DND-41 (cell line): ENCODE data around the gene CTNNA3.

Experiments used
- ATAC-seq: fragments of 200-7000 bp; cut with Tn5 transposase; 3 replicates; pipeline ENCODE4 v1.9.1; 2021; ENCODE audit warnings: low read depth; ENCODE audit not compliant: insufficient read depth
- DNase-seq: peaks from one replicate; pipeline ENCODE4 v3.0.0-alpha.2; 2020
- H2AFZ ChIP-seq: 2 replicates; pipeline ENCODE4 v1.6.0; 2012; ENCODE audit warnings: low read depth, low read length
- H3K27ac ChIP-seq: 2 replicates; pipeline ENCODE4 v1.5.1; 2012; ENCODE audit warnings: low read length, inconsistent platforms
- H3K27me3 ChIP-seq: fragments of 200-600 bp; sonication (generic); 2 replicates; pipeline ENCODE4 v1.6.0; 2012; ENCODE audit warnings: low read length, mild to moderate bottlenecking, inconsistent platforms; ENCODE audit not compliant: insufficient read depth, poor library complexity
- H3K36me3 ChIP-seq: 2 replicates; pipeline ENCODE4 v1.5.1; 2012; ENCODE audit warnings: low read length, inconsistent platforms; ENCODE audit not compliant: insufficient read depth
- H3K4me1 ChIP-seq: 2 replicates; pipeline ENCODE4 v1.5.1; 2012; ENCODE audit warnings: mild to moderate bottlenecking, low read length; ENCODE audit not compliant: insufficient read depth
- H3K4me2 ChIP-seq: 2 replicates; pipeline ENCODE4 v1.6.0; 2012; ENCODE audit warnings: mild to moderate bottlenecking, moderate library complexity, low read length, inconsistent platforms; ENCODE audit not compliant: insufficient read depth
- H3K4me3 ChIP-seq, 2 experiments: fragments of 200-600 bp in 1 of 2; shearing (Covaris generic) in 1 of 2; 2 replicates each; pipeline ENCODE4 v1.5.1; 2012 to 2016; ENCODE audit warnings: inconsistent platforms in 2 of 2, low read length in 2 of 2, mild to moderate bottlenecking in 2 of 2, low read depth in 1 of 2, moderate library complexity in 1 of 2
- H3K79me2 ChIP-seq: 2 replicates; pipeline ENCODE4 v1.6.0; 2012; ENCODE audit warnings: low read length, inconsistent platforms; ENCODE audit not compliant: insufficient read depth
- H3K9ac ChIP-seq: 2 replicates; pipeline ENCODE4 v1.6.0; 2012; ENCODE audit warnings: low read depth, mild to moderate bottlenecking, inconsistent platforms, low read length, moderate library complexity
- H3K9me3 ChIP-seq: 2 replicates; pipeline ENCODE4 v1.5.1; 2012; ENCODE audit warnings: low read length, moderate library complexity, mild to moderate bottlenecking, inconsistent platforms; ENCODE audit not compliant: insufficient read depth, severe bottlenecking
- H4K20me1 ChIP-seq: 2 replicates; pipeline ENCODE4 v1.6.0; 2012; ENCODE audit warnings: low read length; ENCODE audit not compliant: insufficient read depth
- EZH2 ChIP-seq: IDR thresholded peaks from 3 replicates; pipeline ENCODE4 v1.6.1; 2012; ENCODE audit warnings: borderline replicate concordance, low read depth, mild to moderate bottlenecking, moderate library complexity, low read length, inconsistent platforms; ENCODE audit not compliant: severe bottlenecking
- TF ChIP-seq, protein P1 (sequence below): IDR thresholded peaks from 2 replicates; pipeline ENCODE4 v1.5.1; 2012; ENCODE audit warnings: borderline replicate concordance, low read length, moderate library complexity, mild to moderate bottlenecking; ENCODE audit not compliant: poor library complexity, severe bottlenecking; ENCODE audit errors: extremely low read depth

Gene CTNNA3

DNA sequence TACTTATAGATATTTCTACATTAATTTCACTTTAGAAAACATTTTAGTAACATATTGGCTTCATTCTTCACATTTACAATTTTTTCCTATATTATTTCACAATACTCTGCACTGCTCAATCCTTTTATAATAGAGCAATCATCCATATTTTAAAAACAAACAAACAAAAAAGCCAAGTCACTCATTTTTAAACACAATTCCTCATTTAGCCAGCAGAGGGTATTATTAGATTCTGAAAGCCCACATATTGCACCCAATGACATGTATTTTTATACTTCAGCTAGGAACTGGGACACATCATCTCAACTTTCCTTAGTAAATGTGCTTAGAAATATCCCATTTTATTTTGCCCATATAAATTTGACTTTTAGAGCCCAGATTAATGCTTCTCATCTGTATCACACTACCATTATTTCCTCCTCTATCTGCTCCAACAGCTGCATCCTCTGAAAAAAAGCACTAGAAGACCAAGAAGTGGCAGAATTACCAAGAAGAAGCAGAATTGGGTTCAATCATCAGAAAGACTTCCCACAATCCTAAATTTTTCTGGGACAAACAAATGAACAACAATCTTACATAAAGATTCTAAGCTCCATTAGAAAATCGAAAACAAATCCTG, 29.5 kb downstream of the CTNNA3 start:
- H3K9ac ChIP-seq = no peak overlapping the region
- no peak for TF ChIP-seq EZH2
- TF ChIP-seq, protein P1, sequence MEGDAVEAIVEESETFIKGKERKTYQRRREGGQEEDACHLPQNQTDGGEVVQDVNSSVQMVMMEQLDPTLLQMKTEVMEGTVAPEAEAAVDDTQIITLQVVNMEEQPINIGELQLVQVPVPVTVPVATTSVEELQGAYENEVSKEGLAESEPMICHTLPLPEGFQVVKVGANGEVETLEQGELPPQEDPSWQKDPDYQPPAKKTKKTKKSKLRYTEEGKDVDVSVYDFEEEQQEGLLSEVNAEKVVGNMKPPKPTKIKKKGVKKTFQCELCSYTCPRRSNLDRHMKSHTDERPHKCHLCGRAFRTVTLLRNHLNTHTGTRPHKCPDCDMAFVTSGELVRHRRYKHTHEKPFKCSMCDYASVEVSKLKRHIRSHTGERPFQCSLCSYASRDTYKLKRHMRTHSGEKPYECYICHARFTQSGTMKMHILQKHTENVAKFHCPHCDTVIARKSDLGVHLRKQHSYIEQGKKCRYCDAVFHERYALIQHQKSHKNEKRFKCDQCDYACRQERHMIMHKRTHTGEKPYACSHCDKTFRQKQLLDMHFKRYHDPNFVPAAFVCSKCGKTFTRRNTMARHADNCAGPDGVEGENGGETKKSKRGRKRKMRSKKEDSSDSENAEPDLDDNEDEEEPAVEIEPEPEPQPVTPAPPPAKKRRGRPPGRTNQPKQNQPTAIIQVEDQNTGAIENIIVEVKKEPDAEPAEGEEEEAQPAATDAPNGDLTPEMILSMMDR = peak; percentile 60
- H3K79me2 ChIP-seq = no peaks in the 10 kb centered on the region
- no peak overlapping the region for H3K4me3 ChIP-seq
- H3K4me2 ChIP-seq = no peak overlapping the region
- peaks cover 7% of the 10 kb centered on the region for H3K27me3 ChIP-seq
- H3K9me3 ChIP-seq = no peaks in the 10 kb centered on the region
- DNase-seq (no peak), ATAC-seq (0 out of 3 replicates have a peak, but pooled peaks have one; percentile 39)
- no peaks in the 10 kb centered on the region for H3K36me3 ChIP-seq
- H4K20me1 ChIP-seq = no peaks in the 10 kb centered on the region
- H3K27ac ChIP-seq = no peak overlapping the region
- no peak overlapping the region for H2AFZ ChIP-seq
- H3K4me1 ChIP-seq = no peaks in the 10 kb centered on the region

DNA sequence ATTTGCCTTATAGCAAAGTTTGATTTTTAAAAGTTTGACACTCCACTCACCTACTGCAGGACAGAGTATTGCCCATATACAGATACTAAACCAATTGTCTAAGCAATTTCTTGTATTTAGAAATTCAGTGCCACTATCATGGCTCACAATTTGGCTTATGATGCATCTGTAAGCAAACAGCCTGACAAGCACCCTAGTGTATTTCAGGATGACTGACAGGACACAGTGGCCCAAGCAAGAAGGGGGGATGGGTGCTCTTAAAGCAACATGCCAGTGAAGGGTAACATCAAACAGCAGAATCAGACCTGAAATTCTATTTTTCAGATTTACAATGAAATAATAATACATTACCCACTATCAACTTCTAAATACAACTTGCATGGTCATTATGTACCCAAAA, 30.5 kb downstream of the CTNNA3 start:
- no peak overlapping the region for H2AFZ ChIP-seq
- TF ChIP-seq, protein P1 = no peak
- no peak for TF ChIP-seq EZH2
- H3K9ac ChIP-seq = no peak overlapping the region

DNA sequence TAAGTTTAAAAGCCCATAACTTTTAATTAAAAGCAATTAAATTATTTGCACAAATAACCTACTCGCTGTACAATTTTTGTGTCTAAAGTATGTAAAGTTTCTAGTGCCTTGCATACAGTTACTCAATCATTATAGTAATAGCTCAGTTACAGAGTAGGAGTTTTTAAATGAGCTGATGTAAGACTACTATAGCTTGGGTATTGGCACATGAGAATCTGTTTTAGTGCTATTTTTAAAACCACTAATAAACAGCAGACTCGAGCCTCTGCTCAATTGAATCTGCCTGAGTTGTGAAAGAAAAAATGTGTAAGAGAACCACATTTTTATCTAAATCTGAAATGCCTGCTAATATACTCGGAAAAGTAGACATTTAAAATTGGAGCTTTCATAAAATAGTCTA, 31.1 kb downstream of the CTNNA3 start:
- TF ChIP-seq EZH2 = no peak
- TF ChIP-seq, protein P1 = no peak
- H4K20me1 ChIP-seq = no peaks in the 10 kb centered on the region
- no peak overlapping the region for H3K4me3 ChIP-seq
- no peak for DNase-seq
- H3K36me3 ChIP-seq = no peaks in the 10 kb centered on the region
- no peak overlapping the region for H3K27ac ChIP-seq
- no peak overlapping the region for H3K9ac ChIP-seq
- H3K4me2 ChIP-seq = no peak overlapping the region
- ATAC-seq = no peak
- no peaks in the 10 kb centered on the region for H3K9me3 ChIP-seq
- no peak overlapping the region for H2AFZ ChIP-seq
- peaks cover 7% of the 10 kb centered on the region for H3K27me3 ChIP-seq
- H3K4me1 ChIP-seq = no peaks in the 10 kb centered on the region
- H3K79me2 ChIP-seq = no peaks in the 10 kb centered on the region

More for the DNA sequence above, 30.5 kb downstream of the CTNNA3 start:
- Histone ChIP-seq H3K27me3 (peaks cover 7% of the 10 kb centered on the region), H3K4me3 (no peak overlapping the region), H3K9me3 (no peaks in the 10 kb centered on the region), H4K20me1 (no peaks in the 10 kb centered on the region), H3K4me2 (no peak overlapping the region), H3K27ac (no peak overlapping the region), H3K79me2 (no peaks in the 10 kb centered on the region), H3K4me1 (no peaks in the 10 kb centered on the region), H3K36me3 (no peaks in the 10 kb centered on the region)
- DNase-seq (no peak), ATAC-seq (no peak)
